Left lung (tissue), 10 donors: ENCODE results near the gene GRIA3. TPM values are rescaled to one million over a fixed set of nuclear protein-coding genes. Genes with fewer than 3 reads are reported as not detected.

Experiments
- ATAC-seq: fragments of 200-7000 bp; cut with Tn5 transposase; one replicate; pipeline ENCODE4 v1.9.1; 2020; ENCODE audit warnings: moderate library complexity
- DNase-seq, 4 donors: peaks; one replicate each; pipeline ENCODE4 v3.0.0-alpha.2; 2013 to 2020
- H3K27ac ChIP-seq, 2 donors: fragments of 200-600 bp; sonication (generic) in 1 of 2; one replicate each; pipeline versions ENCODE4 v1.5.0 to v1.8.0; 2020 to 2021
- H3K27me3 ChIP-seq, 2 donors: fragments of 200-600 bp; sonication (generic) in 1 of 2; one replicate each; pipeline versions ENCODE4 v1.5.0 to v1.8.0; 2020 to 2021
- H3K36me3 ChIP-seq, 2 donors: fragments of 200-600 bp; sonication (generic) in 1 of 2; one replicate each; pipeline versions ENCODE4 v1.5.0 to v1.8.0; 2020 to 2021
- H3K4me1 ChIP-seq, 2 donors: fragments of 200-600 bp; one replicate each; pipeline ENCODE4 v1.8.0; 2021
- H3K4me3 ChIP-seq, 2 donors: fragments of 200-600 bp; sonication (generic) in 1 of 2; one replicate each; pipeline versions ENCODE4 v1.5.0 to v1.8.0; 2020 to 2021; ENCODE audit warnings: mild to moderate bottlenecking in 1 of 2
- H3K9me3 ChIP-seq, 2 donors: fragments of 200-600 bp; sonication (generic) in 1 of 2; one replicate each; pipeline versions ENCODE4 v1.5.0 to v1.8.0; 2020 to 2021
- intact Hi-C, 2 donors: fragments of 100-400 bp; cut with DNase I; formaldehyde crosslinking; loops; one replicate each; pipeline versions ENCODE4 v1.11.2 to v1.14.2; 2022
- polyA plus RNA-seq, 6 donors: library from polyadenylated mRNA; unstranded; fragments of 120-200 nt; gene quantifications; one replicate each; pipeline ENCODE4 v1.2.1, GENCODE V29; 2013; ENCODE audit not compliant: insufficient read length in 6 of 6
- total RNA-seq, 2 donors: library from RNA; stranded (reverse); fragmentation: NEBNext Ultra II Directional; extraction: Animal tissue kit (Norgen Biotek cat#: 25700); gene quantifications; one replicate each; pipeline ENCODE4 v1.2.1, GENCODE V29; 2021
- TF ChIP-seq, protein P1 (sequence below), 2 donors: fragments of 200-600 bp; sonication (generic) in 1 of 2; IDR thresholded peaks; one replicate each; pipeline versions ENCODE4 v1.5.0 to v1.8.0; 2021; ENCODE audit warnings: antibody characterized with exemption in 2 of 2
- donor health status: DM: no; HTN: yes; CAD: no.
- donor health status: DM: no; HTN: no; CAD: no.

Gene GRIA3
- total and polyA plus RNA-seq, 8 donors: 0.35 to 2.3 (median 0.68) TPM

GRCh38 chrX:123271902-123272301 lies 87.8 kb downstream of the GRIA3 start:
- Histone ChIP-seq H3K27me3 (no peaks in the 10 kb centered on the region), H3K4me3 (no peak overlapping the region), H3K4me1 (no peaks in the 10 kb centered on the region), H3K9me3 (no peaks in the 10 kb centered on the region), H3K36me3 (no peaks in the 10 kb centered on the region), H3K27ac (no peak overlapping the region)
- ATAC-seq (no peak), DNase-seq (no peak)
- intact Hi-C loops: no loop called here
- TF ChIP-seq, protein P1, sequence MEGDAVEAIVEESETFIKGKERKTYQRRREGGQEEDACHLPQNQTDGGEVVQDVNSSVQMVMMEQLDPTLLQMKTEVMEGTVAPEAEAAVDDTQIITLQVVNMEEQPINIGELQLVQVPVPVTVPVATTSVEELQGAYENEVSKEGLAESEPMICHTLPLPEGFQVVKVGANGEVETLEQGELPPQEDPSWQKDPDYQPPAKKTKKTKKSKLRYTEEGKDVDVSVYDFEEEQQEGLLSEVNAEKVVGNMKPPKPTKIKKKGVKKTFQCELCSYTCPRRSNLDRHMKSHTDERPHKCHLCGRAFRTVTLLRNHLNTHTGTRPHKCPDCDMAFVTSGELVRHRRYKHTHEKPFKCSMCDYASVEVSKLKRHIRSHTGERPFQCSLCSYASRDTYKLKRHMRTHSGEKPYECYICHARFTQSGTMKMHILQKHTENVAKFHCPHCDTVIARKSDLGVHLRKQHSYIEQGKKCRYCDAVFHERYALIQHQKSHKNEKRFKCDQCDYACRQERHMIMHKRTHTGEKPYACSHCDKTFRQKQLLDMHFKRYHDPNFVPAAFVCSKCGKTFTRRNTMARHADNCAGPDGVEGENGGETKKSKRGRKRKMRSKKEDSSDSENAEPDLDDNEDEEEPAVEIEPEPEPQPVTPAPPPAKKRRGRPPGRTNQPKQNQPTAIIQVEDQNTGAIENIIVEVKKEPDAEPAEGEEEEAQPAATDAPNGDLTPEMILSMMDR (IDR thresholded peaks at IDR 0.05): no peak

- H3K9me3 ChIP-seq: no peaks in the 10 kb centered on the region
- ATAC-seq (no peak), DNase-seq (no peak)
- TF ChIP-seq, protein P1 (IDR thresholded peaks at IDR 0.05): no peak
- intact Hi-C loops: no loop called here
- H3K27me3 ChIP-seq: no peaks in the 10 kb centered on the region
- no peak overlapping the region for H3K4me3 ChIP-seq
- no peaks in the 10 kb centered on the region for H3K4me1 ChIP-seq
- H3K27ac ChIP-seq: no peak overlapping the region
- no peaks in the 10 kb centered on the region for H3K36me3 ChIP-seq
Measured at GRCh38 chrX:123272630-123273029, 88.6 kb downstream of the GRIA3 start.

GRCh38 chrX:123274796-123275195 lies 90.7 kb downstream of the GRIA3 start:
- no peaks in the 10 kb centered on the region for H3K27me3 ChIP-seq
- ATAC-seq: no peak
- H3K36me3 ChIP-seq: no peaks in the 10 kb centered on the region
- H3K9me3 ChIP-seq: no peaks in the 10 kb centered on the region
- H3K4me1 ChIP-seq: no peaks in the 10 kb centered on the region
- no peak overlapping the region for H3K4me3 ChIP-seq
- TF ChIP-seq, protein P1 (IDR thresholded peaks at IDR 0.05): no peak
- intact Hi-C loops: no loop called here
- DNase-seq: no peak
- H3K27ac ChIP-seq: no peak overlapping the region

GRCh38 chrX:123277347-123277746 lies 93.3 kb downstream of the GRIA3 start:
- TF ChIP-seq, protein P1 (IDR thresholded peaks at IDR 0.05): no peak
- Histone ChIP-seq H3K27ac (no peak overlapping the region), H3K4me3 (no peak overlapping the region), H3K27me3 (no peaks in the 10 kb centered on the region), H3K9me3 (no peaks in the 10 kb centered on the region), H3K36me3 (no peaks in the 10 kb centered on the region), H3K4me1 (no peaks in the 10 kb centered on the region)
- intact Hi-C loops: no loop called here
- DNase-seq: no peak
- no peak for ATAC-seq

- no peaks in the 10 kb centered on the region for H3K36me3 ChIP-seq
- ATAC-seq (no peak), DNase-seq (no peak)
- H3K27ac ChIP-seq: no peak overlapping the region
- H3K9me3 ChIP-seq: no peaks in the 10 kb centered on the region
- H3K4me1 ChIP-seq: no peaks in the 10 kb centered on the region
- TF ChIP-seq, protein P1 (IDR thresholded peaks at IDR 0.05): no peak
- intact Hi-C loops: no loop called here
- H3K4me3 ChIP-seq: no peak overlapping the region
- H3K27me3 ChIP-seq: no peaks in the 10 kb centered on the region
Measured at GRCh38 chrX:123277821-123278220, 93.7 kb downstream of the GRIA3 start.
